ENCODE measurements around the gene FUBP3.
A peak's percentile ranks its signal among the peaks of the same experiment; 100 is the strongest.

DNA sequence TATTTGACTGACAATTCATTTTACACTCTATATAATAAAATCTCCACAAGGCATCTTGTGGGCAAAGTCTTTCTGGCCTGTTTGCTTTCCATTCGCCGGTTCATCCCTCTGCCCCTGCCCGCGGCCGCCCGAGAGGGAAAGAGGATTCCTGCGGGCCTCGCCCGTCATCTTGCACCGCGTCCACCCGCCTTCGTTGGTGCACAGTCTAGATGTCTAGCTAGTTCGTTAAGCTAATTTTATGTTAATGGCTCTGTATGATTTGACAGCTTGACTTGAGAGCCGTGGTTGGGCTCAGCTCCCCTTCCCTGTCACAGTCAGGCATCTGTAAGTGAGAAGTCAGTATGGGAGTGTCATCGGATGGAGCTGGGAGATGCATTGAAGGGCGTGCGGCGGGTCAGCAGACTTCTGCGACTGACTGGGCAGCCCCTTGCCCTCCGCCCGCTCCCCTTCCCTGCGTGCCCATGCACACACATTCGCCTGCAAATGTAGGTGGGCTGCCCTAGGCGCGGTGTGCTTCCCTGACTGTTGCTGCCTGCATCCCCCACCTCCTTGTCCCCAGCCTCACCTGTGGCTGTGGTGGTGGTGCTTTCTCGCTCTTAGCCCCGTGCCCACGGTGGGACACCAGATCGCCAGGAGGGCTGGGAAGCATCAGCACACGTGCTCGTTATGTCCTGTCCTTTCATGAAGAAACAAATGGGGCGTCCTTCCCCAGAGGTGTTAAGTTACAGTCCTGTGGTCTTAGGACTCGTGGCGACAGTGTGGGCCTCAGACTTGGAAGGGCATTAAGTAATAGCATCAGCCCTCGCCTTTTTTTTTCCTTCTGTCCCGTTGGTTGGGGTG lies 59.1 kb downstream of the FUBP3 start:
- TF ChIP-seq, protein P1, sequence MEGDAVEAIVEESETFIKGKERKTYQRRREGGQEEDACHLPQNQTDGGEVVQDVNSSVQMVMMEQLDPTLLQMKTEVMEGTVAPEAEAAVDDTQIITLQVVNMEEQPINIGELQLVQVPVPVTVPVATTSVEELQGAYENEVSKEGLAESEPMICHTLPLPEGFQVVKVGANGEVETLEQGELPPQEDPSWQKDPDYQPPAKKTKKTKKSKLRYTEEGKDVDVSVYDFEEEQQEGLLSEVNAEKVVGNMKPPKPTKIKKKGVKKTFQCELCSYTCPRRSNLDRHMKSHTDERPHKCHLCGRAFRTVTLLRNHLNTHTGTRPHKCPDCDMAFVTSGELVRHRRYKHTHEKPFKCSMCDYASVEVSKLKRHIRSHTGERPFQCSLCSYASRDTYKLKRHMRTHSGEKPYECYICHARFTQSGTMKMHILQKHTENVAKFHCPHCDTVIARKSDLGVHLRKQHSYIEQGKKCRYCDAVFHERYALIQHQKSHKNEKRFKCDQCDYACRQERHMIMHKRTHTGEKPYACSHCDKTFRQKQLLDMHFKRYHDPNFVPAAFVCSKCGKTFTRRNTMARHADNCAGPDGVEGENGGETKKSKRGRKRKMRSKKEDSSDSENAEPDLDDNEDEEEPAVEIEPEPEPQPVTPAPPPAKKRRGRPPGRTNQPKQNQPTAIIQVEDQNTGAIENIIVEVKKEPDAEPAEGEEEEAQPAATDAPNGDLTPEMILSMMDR (IDR thresholded peaks at IDR 0.05 in 8 of 11, conservative IDR thresholded peaks at IDR 0.05 in 3 of 11) = no peak
- no peak for TF ChIP-seq POLR2A (IDR thresholded peaks at IDR 0.05)
- peak in 2 of 3 donors; percentile 15 to 62 for TF ChIP-seq POLR2AphosphoS5 (IDR thresholded peaks at IDR 0.05)
